Ovary (tissue), 3 donors: ENCODE results near the gene DND1.

Experiments used
- CTCF ChIP-seq, 3 donors: fragments of 450-650 bp in 2 of 3; fragments of 200-600 bp in 1 of 3; IDR thresholded peaks; one replicate each; pipeline versions ENCODE4 v1.5.1 to v1.8.0; 2016 to 2022; ENCODE audit warnings: antibody characterized with exemption in 3 of 3, mild to moderate bottlenecking in 1 of 3
- EP300 ChIP-seq: sonication (generic); formaldehyde crosslinking; IDR thresholded peaks from one replicate; pipeline ENCODE4 v1.6.1; 2017; ENCODE audit warnings: antibody characterized with exemption
- POLR2A ChIP-seq: fragments of 450-650 bp; IDR thresholded peaks from one replicate; pipeline ENCODE4 v1.6.1; 2017; ENCODE audit warnings: antibody characterized with exemption, mild to moderate bottlenecking, moderate library complexity
- donor health status: DM: no; HTN: no; CAD: no.

- TF ChIP-seq CTCF (IDR thresholded peaks at IDR 0.05) (no peak), POLR2A (peak; percentile 76), EP300 (no peak)
Observed at GRCh38 chr5:140710899-140711552, 37.6 kb upstream of the DND1 start.
